Transverse colon (tissue), 4 donors: Measurements from ENCODE around the gene TM4SF20.

Source experiments
- POLR2A ChIP-seq: fragments of 450-650 bp; IDR thresholded peaks from one replicate; pipeline ENCODE4 v1.6.1; 2016; ENCODE audit warnings: antibody characterized with exemption, mild to moderate bottlenecking, moderate library complexity
- POLR2AphosphoS5 ChIP-seq, 3 donors: sonication (generic); formaldehyde crosslinking; IDR thresholded peaks; one replicate each; pipeline ENCODE4 v1.6.1; 2016; ENCODE audit warnings: antibody characterized with exemption in 3 of 3
- TF ChIP-seq, protein P1 (sequence below), 5 experiments: fragments of 200-600 bp in 3 of 5; fragments of 450-650 bp in 2 of 5; sonication (generic) in 3 of 5; IDR thresholded peaks; 1 replicate in 2 of 5; 2 replicates in 3 of 5; pipeline ENCODE4 v1.5.1; 2016 to 2017; ENCODE audit warnings: antibody characterized with exemption in 5 of 5, inconsistent platforms in 3 of 5, mild to moderate bottlenecking in 2 of 5, moderate library complexity in 1 of 5

DNA sequence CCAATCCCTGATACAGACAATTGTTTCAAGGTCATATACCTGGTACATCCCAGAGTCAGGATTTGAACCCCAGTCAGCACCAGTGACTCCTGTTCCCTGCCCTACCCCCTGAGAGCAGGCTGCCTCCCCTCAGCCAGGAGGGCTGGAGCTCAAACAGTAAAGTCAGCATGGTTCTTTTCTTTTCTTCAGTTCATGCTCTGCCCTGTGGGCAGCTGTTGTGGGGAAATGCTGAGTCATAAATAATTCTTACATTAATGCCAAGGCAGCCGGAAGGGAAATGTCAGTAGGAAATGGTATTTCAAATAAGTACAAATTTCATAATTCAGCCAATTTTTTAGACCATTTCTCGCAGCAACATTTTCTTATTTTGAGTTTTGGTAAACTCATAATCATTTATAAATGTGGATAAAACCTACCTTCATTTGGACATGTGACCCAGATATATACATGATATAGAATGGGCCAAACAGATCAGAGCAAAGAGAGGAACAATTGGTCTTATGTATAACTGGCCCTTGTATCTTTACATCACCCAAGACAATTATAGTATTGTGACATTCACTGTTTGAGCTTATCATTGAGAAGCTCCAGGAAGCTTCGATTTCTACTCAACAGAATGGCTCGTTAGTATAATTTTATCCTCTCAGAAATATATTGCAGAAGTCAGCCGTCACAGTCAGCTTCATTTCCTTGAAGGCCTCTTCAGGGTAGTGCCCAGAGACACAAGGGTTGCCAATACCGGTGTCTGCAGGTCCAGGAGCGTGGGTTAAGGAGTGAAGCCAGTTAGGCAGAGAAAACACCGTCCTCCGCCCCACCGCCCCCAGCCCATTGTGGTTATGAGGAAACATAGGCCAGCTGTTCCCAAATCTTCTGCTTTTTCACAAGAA lies 36.7 kb upstream of the TM4SF20 start:
- TF ChIP-seq, protein P1, sequence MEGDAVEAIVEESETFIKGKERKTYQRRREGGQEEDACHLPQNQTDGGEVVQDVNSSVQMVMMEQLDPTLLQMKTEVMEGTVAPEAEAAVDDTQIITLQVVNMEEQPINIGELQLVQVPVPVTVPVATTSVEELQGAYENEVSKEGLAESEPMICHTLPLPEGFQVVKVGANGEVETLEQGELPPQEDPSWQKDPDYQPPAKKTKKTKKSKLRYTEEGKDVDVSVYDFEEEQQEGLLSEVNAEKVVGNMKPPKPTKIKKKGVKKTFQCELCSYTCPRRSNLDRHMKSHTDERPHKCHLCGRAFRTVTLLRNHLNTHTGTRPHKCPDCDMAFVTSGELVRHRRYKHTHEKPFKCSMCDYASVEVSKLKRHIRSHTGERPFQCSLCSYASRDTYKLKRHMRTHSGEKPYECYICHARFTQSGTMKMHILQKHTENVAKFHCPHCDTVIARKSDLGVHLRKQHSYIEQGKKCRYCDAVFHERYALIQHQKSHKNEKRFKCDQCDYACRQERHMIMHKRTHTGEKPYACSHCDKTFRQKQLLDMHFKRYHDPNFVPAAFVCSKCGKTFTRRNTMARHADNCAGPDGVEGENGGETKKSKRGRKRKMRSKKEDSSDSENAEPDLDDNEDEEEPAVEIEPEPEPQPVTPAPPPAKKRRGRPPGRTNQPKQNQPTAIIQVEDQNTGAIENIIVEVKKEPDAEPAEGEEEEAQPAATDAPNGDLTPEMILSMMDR (IDR thresholded peaks at IDR 0.05), result no peak
- no peak for TF ChIP-seq POLR2AphosphoS5 (IDR thresholded peaks at IDR 0.05)
- TF ChIP-seq POLR2A, result no peak
